ENCODE results near the gene TRIM52. TPM values are rescaled to one million over a fixed set of nuclear protein-coding genes. Genes with fewer than 3 reads are reported as not detected.

Gene TRIM52
- polyA plus RNA-seq, 2 of the 4 experiments (the other 2 are of a cell fraction) = 11.1 to 12.1 TPM

DNA sequence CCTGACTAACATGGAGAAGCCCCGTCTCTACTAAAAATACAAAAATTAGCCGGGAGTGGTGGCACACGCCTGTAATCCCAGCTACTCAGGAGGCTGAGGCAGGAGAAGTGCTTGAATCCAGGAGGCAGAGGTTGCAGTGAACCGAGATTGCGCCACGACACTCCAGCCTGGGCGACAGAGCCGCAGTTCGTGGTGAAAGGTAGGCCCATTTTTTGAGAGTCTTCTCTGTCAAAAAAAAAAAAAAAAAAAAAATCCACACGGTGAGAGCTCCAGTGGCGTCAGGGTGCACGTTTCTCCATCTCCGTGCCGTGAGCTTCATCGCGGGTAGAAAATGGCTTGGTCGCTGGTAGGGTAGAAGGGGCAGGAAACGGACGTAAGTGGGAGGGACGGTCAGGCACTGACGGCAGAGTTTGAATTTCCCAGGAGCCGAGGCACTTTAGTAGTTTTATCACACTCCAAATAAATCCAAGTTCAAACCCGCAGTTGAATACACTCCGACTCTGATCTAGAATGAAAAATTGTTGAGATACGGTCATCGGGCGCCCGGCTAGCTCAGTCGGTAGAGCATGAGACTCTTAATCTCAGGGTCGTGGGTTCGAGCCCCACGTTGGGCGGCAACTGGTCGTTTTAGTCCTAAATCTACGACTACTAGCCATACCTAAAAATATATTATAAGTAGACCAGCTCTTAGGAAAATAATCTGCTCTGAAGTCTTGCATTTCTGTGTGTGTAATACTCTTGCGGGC lies 53.6 kb downstream of the TRIM52 start (continued):
- TF ChIP-seq, protein P1, sequence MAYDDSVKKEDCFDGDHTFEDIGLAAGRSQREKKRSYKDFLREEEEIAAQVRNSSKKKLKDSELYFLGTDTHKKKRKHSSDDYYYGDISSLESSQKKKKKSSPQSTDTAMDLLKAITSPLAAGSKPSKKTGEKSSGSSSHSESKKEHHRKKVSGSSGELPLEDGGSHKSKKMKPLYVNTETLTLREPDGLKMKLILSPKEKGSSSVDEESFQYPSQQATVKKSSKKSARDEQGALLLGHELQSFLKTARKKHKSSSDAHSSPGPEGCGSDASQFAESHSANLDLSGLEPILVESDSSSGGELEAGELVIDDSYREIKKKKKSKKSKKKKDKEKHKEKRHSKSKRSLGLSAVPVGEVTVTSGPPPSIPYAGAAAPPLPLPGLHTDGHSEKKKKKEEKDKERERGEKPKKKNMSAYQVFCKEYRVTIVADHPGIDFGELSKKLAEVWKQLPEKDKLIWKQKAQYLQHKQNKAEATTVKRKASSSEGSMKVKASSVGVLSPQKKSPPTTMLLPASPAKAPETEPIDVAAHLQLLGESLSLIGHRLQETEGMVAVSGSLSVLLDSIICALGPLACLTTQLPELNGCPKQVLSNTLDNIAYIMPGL (CRISPR knock-in tag; IDR thresholded peaks at IDR 0.05; ENCODE audit: borderline replicate concordance) = peak; percentile 95
- TF ChIP-seq, protein P2, sequence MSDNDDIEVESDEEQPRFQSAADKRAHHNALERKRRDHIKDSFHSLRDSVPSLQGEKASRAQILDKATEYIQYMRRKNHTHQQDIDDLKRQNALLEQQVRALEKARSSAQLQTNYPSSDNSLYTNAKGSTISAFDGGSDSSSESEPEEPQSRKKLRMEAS (IDR thresholded peaks at IDR 0.05) = peak; percentile 52

DNA sequence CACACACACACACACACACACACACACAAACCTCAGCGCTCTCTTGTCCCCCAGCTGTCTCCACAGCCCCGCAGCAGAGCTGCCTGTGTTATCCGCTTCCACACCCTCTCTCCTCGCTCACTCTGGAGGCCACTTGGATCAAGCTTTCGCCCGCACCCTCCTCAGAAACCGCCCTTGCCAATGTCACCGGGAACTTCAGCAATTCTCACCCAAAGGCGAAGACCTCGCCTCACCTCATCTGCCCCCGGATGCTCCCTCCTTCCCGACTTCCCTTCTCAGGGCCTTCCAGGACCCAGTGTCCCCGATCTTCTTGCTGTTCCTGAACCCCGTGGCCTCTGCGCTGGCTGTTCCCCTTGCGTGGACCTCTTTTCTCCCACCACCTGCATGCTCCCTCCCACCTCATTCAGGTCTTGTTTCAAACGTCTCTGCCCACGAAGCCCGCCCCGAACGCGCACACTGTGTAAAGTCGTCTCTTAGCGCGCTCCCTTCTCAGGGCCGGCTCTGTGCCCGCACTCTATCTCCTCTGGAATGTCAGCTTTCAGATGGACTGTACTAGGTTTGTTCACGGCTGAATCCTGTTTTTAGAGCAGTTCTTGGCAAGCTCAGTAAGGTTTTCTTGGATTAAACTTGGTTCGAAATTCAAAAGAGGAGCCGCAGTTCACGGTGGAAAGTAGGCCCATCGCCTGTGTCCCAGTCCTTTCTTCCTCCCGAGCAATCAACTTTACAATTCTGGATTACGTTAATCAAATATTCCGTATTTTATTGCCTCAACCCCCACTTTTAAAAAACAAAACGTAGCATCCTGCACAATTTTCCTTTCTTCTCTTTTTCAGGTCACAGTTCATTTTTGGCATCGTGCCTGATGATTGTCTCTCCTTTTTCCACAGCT lies 54.9 kb downstream of the TRIM52 start:
- DNase-seq (ENCODE audit: low read depth in 1 of 2, low spot score in 1 of 2) (no peak), ATAC-seq (no peak), FAIRE-seq (no peak)
- CTCF ChIA-PET = interaction anchor here (1.0 to 3.6 kb wide), 6 partner anchors 10 to 21 kb away, joined by 3 to 36 read pairs (median 18); no protein-coding TSS in a partner anchor
- Histone ChIP-seq H3K4me2 (peak overlapping the region; percentile 91), H3K4me1 (peaks cover 15% of the 10 kb centered on the region), H3K9me3 (no peaks in the 10 kb centered on the region), H3K27ac (peak overlapping the region; percentile 93 to 95), H3K4me3 (peak overlapping the region; percentile 84)
- TF ChIP-seq, protein P3, sequence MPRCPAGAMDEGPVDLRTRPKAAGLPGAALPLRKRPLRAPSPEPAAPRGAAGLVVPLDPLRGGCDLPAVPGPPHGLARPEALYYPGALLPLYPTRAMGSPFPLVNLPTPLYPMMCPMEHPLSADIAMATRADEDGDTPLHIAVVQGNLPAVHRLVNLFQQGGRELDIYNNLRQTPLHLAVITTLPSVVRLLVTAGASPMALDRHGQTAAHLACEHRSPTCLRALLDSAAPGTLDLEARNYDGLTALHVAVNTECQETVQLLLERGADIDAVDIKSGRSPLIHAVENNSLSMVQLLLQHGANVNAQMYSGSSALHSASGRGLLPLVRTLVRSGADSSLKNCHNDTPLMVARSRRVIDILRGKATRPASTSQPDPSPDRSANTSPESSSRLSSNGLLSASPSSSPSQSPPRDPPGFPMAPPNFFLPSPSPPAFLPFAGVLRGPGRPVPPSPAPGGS (IDR thresholded peaks at IDR 0.05) = no peak
- TF ChIP-seq HOXB5 (CRISPR knock-in tag; IDR thresholded peaks at IDR 0.05) (no peak), KDM1A (IDR thresholded peaks at IDR 0.05; ENCODE audit: low read depth) (no peak), FOSL2 (IDR thresholded peaks at IDR 0.05) (no peak), FOSL2 (CRISPR knock-in tag; IDR thresholded peaks at IDR 0.05) (no peak), NFE2L2 (conservative IDR thresholded peaks at IDR 0.05; ENCODE audit: low read length) (no peak), ZNF302 (CRISPR knock-in tag; IDR thresholded peaks at IDR 0.05) (no peak), CHD2 (IDR thresholded peaks at IDR 0.05; ENCODE audit: low read length, partially characterized antibody) (no peak), EP300 (IDR thresholded peaks at IDR 0.05) (no peak), GATA3 (IDR thresholded peaks at IDR 0.05; ENCODE audit: borderline replicate concordance) (no peak), CBX2 (IDR thresholded peaks at IDR 0.05; ENCODE audit: borderline replicate concordance, low read depth) (no peak), MAFK (IDR thresholded peaks at IDR 0.05; ENCODE audit: partially characterized antibody) (no peak), FOXS1 (CRISPR knock-in tag; IDR thresholded peaks at IDR 0.05) (no peak), ESRRA (IDR thresholded peaks at IDR 0.05; ENCODE audit: borderline replicate concordance, low read length) (no peak), MYC (IDR thresholded peaks at IDR 0.05; ENCODE audit: borderline replicate concordance, low read length) (no peak), KDM5A (IDR thresholded peaks at IDR 0.05) (no peak), TFCP2L1 (CRISPR knock-in tag; IDR thresholded peaks at IDR 0.05) (no peak)
- TF ChIP-seq, protein P4, sequence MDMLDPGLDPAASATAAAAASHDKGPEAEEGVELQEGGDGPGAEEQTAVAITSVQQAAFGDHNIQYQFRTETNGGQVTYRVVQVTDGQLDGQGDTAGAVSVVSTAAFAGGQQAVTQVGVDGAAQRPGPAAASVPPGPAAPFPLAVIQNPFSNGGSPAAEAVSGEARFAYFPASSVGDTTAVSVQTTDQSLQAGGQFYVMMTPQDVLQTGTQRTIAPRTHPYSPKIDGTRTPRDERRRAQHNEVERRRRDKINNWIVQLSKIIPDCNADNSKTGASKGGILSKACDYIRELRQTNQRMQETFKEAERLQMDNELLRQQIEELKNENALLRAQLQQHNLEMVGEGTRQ (IDR thresholded peaks at IDR 0.05) = no peak
- POLR2A ChIA-PET = interaction anchor here (0.9 to 6.7 kb wide), 6 partner anchors 11 to 29 kb away, joined by 4 to 159 read pairs (median 12); partner anchors contain the start of gene TRIM41
- 83% methylated on average over 37 of the region's 37 CpGs for WGBS (ENCODE audit: missing lambda C conversion rate)

Small RNA genes lying within 50 kb of the gene (small RNA-seq; reads per million reads assigned to genes)
- 0 reads per million in 6 experiments for gene MIR4638
- 0 reads per million in 6 experiments for gene RNU6-705P
- gene SNORD95 = 0 reads per million in 6 experiments
- gene SNORD96A = 0 reads per million in 6 experiments

Other genes starting within 250 kb of the TRIM52 start
- 0.85 and 0.89 TPM in 2 replicates for gene BTNL9, start 220.9 kb downstream of the TRIM52 start, polyA plus RNA-seq (2011; rRNA removed)
- 1.2 to 1.8 TPM (median 1.5 TPM) in 3 replicates for gene BTNL9, start 220.9 kb downstream of the TRIM52 start, polyA plus RNA-seq (2017; fragmentation: RNase III; extraction: RNeasy Plus Mini Kit Qiagen cat#74134 plus additional on column Dnase treatment)
- not detected in 2 replicates for gene OR2V1, start 130.0 kb downstream of the TRIM52 start, polyA plus RNA-seq (2011; rRNA removed)
- not detected in 3 replicates for gene OR2V1, start 130.0 kb downstream of the TRIM52 start, polyA plus RNA-seq (2017; fragmentation: RNase III; extraction: RNeasy Plus Mini Kit Qiagen cat#74134 plus additional on column Dnase treatment)
- gene OR2V2, start 113.6 kb downstream of the TRIM52 start, polyA plus RNA-seq (2011; rRNA removed) = not detected in 2 replicates
- not detected in 3 replicates for gene OR2V2, start 113.6 kb downstream of the TRIM52 start, polyA plus RNA-seq (2017; fragmentation: RNase III; extraction: RNeasy Plus Mini Kit Qiagen cat#74134 plus additional on column Dnase treatment)
- 20.4 and 30.7 TPM in 2 replicates for gene TRIM7, start 55.9 kb downstream of the TRIM52 start, polyA plus RNA-seq (2011; rRNA removed)
- gene TRIM7, start 55.9 kb downstream of the TRIM52 start, polyA plus RNA-seq (2017; fragmentation: RNase III; extraction: RNeasy Plus Mini Kit Qiagen cat#74134 plus additional on column Dnase treatment) = 21.8 to 23.2 TPM (median 23.1 TPM) in 3 replicates
- 17.0 and 22.7 TPM in 2 replicates for gene TRIM41, start 37.9 kb downstream of the TRIM52 start, polyA plus RNA-seq (2011; rRNA removed)
- gene TRIM41, start 37.9 kb downstream of the TRIM52 start, polyA plus RNA-seq (2017; fragmentation: RNase III; extraction: RNeasy Plus Mini Kit Qiagen cat#74134 plus additional on column Dnase treatment) = 29.7 to 35.0 TPM (median 32.5 TPM) in 3 replicates
- gene RACK1, start 17.2 kb downstream of the TRIM52 start, polyA plus RNA-seq (2011; rRNA removed) = 3,139 and 4,035 TPM in 2 replicates
- gene RACK1, start 17.2 kb downstream of the TRIM52 start, polyA plus RNA-seq (2017; fragmentation: RNase III; extraction: RNeasy Plus Mini Kit Qiagen cat#74134 plus additional on column Dnase treatment) = 2,466 to 2,717 TPM (median 2,590 TPM) in 3 replicates
- gene OR4F3, start 106.1 kb upstream of the TRIM52 start, polyA plus RNA-seq (2011; rRNA removed) = not detected in 2 replicates
- gene OR4F3, start 106.1 kb upstream of the TRIM52 start, polyA plus RNA-seq (2017; fragmentation: RNase III; extraction: RNeasy Plus Mini Kit Qiagen cat#74134 plus additional on column Dnase treatment) = not detected in 3 replicates